ENCODE results near the gene SYMPK.
A peak's percentile ranks its signal among the peaks of the same experiment; 100 is the strongest.
"Not testable (repeated sequence)": the region's sequence is repeated elsewhere in the genome, so short reads cannot be mapped to it uniquely, and the experiment has no call there.

SYMPK gene

GRCh38 chr19:45862564-45863334 lies at the start of gene SYMPK:
TSS of gene SYMPK (minus strand) at chr19:45863147. CDS start at chr19:45854495, 8,652 bp downstream.
- DNase-seq (ENCODE audit: low spot score): peak; percentile 97

DNA sequence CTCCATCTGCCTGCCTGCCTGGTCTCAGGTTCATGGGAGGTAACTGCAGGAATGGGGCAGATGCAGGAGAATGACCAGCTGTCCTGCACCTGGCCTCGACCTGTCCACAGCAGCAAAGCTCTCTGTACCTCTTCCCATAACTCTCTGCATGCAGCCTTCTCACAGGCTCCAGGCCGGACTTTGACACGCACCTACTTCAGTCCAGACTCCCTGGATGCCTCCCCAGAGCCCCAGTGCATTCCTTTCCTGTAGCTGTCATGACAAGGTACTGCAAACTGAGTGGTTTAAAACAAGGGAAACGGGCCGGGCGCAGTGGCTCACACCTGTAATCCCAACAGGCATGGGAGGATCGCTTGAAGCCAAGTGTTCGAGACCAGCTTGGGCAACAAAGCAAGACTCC lies 48.3 kb upstream of the SYMPK start:
- no peak for DNase-seq (ENCODE audit: low spot score)

DNA sequence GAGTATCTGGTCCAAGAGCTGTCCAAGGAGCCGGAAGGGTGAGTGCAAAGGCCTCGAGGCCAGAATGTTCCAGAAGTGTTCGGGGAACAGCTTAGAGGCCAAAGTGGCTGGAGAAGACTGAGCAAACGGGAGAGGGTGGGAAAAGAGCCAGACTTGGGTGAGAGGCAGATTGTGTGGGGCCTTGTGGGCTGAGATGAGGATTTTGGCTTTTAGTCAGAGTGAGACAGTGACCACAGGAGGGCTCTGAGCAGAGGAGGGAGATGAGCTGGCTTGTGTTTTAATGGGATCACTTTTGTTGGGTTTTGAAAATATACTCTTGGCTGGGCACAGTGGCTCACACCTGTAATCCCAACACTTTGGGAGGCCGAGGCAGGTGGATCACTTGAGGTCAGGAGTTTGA lies 46.0 kb upstream of the SYMPK start:
- no peak for DNase-seq (ENCODE audit: low spot score)

DNA sequence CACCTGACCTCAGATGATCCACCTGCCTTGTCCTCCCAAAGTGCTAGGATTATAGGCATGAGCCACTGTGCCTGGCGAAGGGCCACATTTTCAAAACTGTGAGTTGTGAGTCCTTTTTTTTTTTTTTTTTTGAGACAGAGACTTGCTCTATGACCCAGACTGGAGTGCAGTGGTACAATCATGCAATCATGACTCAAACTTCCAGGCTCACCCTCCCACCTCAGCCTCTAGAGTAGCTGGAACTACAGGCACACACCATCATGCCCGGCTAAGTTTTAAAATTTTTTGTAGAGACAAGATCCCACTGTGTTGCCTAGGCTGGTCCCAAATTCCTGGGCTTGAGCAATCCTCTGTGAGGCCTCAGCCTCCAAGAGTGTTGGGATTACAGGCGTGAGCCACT lies 43.3 kb upstream of the SYMPK start:
- DNase-seq (ENCODE audit: low spot score): no peak

GRCh38 chr19:45905011-45905410 lies 42.1 kb upstream of the SYMPK start:
- DNase-seq (ENCODE audit: low spot score): no peak

DNA sequence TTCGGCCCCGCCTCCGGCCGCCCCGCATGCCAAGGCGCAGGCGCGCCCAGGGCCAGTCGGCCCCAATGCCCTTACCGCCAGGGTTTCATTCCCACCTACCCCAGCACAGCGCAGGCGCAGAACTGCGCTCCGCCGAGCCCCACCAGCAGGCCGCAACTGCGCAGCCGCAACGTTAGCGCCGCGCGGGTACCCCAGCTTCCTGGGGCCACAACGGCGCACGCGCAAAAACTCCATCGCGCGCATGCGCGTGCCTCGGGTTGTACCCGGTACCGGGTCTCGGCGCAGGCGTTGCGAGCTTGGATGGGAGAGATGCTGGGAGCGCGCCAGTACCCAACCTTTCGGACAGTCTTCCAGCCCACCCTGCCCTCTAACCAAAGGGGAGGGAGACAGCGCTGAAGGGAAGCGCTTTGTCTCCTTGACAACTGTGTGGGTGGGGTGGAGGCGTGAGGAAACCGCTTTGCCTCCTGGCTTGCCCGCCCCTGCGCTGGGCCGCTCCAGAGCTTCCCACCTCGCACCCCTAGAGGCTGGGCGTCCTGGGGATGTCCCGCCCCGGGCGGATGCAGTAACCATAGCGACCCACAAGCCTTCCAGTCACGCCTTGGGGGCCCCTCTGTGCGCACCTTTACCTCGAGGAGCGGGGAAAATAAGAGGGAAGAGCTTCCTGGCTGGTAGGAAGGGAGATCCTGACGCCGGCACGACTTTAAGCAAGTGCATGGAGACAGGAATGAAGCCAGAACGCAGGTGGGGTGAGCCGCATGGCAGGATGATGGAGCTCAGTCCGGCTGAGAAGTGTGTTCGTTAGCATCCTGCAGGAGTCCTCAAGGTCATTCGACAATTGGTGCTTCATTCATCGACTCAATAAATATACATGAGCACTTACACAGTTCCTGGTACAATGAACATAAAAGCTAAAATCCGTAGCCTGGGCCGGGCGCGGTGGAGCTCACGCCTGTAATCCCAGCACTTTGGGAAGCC lies 40.0 kb upstream of the SYMPK start:
- peak; percentile 100 for DNase-seq (ENCODE audit: low spot score)

- DNase-seq (ENCODE audit: low spot score): no peak
These were observed 39.1 kb upstream of the SYMPK start, which contains the start of gene MYPOP for GRCh38 chr19:45901912-45902650. TSS of gene MYPOP (minus strand) at chr19:45902613. CDS start at chr19:45901773, 840 bp downstream.

GRCh38 chr19:45901432-45901911 lies 38.5 kb upstream of the SYMPK start:
- no peak for DNase-seq (ENCODE audit: low spot score)

DNA sequence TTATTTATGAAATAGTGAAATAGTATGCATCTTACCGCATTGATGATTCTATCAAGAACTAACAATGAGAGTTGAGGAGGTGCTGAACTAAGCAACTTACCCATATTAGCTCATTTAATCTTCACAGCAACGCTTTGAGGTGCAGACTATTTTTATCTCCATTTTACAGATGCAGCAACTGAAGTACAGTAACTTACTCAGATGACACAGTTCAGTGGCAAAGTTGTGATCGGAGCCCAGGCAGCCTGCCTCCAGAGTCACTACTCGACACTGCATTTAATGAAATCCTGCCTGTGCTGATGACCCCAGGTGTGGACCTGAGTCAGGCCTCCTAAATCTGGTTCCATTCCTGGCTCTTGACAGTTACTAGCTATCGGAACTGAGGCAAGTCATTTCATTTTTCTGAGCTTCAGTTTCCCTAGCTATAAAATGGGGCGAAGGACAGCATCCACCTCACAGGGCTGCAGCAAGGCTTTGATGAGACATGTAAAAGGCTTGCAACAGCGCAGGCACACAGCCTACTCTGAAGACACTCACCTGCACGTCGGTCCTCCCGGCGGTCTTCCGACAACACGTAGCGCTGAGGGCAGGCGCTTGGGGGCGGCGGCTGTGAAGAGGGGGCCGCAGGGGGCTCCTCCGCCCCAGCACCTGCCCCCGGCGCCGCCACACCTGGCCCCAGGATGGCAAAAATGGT lies 37.9 kb upstream of the SYMPK start:
- no peak for DNase-seq (ENCODE audit: low spot score)

- DNase-seq (ENCODE audit: low spot score): no peak
These were observed 37.1 kb upstream of the SYMPK start for GRCh38 chr19:45899919-45900589.

DNA sequence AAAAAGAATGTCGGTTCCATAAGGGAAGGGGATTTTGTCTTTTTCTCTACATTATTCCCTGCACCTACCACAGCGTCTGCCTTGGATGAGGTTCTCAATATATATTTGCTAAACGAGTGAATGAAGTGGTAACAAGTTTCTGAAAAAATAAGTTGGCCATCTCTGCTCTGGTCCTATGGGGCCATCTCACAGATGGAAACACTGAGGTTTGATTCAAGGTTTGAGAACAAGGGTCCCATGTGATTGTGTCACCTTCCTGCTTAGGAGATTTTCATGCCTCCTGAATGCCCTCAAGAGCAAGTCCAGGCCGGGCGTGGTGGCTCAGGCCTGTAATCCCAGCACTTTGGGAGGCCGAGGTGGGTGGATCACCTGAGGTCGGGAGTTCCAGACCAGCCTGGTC lies 36.3 kb upstream of the SYMPK start:
- no peak for DNase-seq (ENCODE audit: low spot score)

DNA sequence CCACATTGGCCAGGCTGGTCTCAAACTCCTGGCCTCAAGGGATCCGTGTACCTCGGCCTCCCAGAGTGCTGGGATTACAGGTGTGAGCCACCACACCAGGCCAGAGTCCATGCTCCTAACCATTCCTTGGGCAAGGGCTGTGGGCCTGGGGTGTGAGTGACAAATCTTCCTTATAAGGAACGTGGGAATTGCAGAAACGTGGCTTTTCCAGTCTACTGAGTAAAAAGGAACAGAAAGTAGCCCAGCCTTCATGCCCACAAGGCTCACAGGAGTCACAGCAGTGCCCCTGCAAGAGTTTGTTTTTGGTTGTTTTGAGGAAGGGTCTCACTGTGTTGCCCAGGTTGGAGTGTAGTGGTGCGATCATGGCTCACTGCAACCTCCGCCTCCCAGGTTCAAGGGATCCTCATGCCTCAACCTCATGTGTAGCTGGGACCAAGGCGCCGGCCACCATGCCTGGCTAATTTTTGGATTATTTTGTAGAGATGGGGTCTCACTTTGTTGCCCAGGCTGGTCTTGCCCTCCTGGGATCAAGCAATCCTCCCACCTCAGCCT lies 34.4 kb upstream of the SYMPK start:
- no peak for DNase-seq (ENCODE audit: low spot score)

GRCh38 chr19:45895983-45896599 lies 33.1 kb upstream of the SYMPK start:
- DNase-seq (ENCODE audit: low spot score): not testable (repeated sequence)

GRCh38 chr19:45895519-45895972 lies 32.6 kb upstream of the SYMPK start:
- no peak for DNase-seq (ENCODE audit: low spot score)

DNA sequence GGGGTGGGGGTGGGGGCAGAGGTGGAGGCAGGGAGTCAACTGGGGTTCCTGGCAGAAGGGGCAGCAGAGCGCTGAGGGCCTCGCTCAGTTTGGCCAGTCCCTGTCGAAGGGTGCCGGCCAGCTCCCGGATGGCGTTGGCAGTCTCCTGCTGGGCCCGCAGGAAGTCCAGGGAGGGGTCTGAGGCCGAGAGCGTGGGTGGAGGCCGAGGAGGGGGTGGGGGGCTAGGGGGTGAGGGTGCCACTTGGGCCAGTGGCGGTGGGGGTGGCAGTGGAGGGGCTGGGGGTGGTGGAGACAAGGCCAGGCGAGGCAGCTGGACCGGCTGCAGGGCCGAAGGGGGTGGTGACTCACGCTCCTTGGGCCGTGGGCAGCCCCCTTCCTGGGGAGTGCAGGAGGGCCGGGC lies 27.9 kb upstream of the SYMPK start:
- no peak for DNase-seq (ENCODE audit: low spot score)

DNA sequence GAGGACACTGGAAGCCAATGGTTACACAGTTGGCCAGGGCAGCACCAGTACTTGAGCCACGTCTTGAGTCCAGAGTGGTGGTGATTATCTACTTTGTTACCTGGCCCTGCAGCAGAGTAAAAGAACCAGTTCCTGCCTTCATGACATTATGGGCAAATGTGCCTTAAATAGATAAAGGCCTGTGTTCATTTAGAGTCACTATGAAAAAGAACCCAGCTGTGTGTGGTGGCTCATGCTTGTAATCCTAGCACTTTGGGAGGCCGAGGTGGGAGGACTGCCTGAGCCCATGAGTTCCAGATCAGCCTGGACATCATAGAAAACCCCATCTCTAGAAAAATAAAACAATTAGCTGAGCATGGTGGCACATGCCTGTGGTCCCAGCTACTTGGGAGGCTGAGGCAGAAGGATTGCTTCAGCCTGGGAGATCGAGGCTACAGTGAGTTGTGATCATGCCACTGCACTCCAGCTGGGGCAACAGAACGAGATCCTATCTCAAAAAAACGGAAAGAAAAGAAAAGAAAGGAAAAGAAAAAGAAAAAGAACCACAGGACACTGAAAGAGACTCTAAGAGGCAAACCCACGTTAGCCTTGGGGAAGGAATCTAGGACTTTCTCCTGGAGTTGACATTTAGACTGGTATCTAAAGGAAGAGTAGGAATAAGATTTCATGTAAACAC lies 26.4 kb upstream of the SYMPK start:
- no peak for DNase-seq (ENCODE audit: low spot score)

DNA sequence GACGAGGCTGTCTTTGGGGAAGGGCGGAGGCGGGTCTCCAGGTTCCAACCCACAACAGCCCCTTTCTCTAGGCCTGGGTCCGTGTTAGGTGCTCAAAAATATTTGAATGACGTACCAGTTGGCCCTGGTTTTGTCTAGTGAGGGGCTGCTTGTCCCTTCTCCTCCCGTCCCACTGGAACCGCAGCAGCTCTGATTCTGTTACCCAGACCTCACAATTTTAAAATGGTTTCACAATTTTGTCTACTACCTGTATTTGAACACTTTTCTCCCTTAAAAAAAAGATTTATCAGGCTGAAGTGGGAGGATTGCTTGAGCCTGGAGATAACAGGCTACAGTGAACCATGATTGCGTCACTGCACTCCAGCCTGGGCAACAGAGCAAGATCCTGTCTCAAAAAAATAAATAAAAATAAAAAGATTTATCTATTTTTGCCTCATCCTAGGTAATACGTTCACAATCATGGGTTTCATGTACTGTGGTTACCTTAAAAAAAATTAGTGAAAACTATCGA lies 24.3 kb upstream of the SYMPK start:
- no peak for DNase-seq (ENCODE audit: low spot score)

DNA sequence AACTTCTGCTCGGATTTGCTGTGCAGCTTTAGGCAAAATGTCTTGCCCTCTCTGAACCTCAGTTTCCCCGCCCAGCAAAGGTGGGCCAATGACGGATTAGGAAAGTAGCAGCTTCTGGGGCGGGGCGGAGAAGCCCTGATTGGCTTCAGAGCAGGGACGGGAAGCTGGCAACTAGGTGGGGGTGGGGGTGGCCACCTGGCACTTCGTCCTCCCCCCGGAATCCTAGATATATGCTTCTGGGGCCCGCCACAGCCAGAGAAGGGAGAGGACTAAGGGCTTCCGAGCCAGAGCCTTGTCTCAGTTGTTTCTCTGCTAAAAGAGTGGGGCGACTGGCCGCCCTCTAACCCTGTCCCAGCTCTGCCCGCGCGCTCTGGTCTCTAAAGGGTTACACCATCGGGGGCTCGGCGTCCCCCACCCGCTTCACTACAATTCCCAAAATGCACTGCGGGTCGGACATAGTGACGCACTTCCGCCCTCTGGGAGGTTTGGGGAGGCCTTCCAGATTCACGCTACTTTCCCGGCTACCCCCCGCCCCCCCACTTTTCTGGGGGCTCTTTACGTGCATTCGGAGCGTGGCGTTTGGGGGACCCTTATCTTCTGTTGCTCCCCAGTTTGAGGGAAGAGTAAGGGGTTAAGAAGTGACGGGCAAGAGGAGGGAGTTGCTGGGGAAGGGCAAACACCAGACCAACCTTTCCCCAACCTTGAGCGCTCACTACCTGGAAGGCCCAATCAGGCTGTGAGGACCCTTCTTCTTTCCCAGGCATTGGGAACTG lies 23.7 kb upstream of the SYMPK start:
- DNase-seq (ENCODE audit: low spot score): peak; percentile 94
